ENCODE measurements around the gene METTL16.

METTL16 gene

GRCh38 chr17:2373179-2373578 is 138.5 kb downstream of the METTL16 start:
- ATAC-seq (replicated peaks; ENCODE audit: extremely low read depth, poor library complexity, severe bottlenecking), result no peak
- Mint-ChIP-seq H3K27me3 (no peaks in the 10 kb centered on the region), H3K4me3 (no peak overlapping the region), H3K9me3 (no peaks in the 10 kb centered on the region), H3K27ac (ENCODE audit: low read depth) (no peak overlapping the region), H3K4me1 (no peaks in the 10 kb centered on the region), H3K36me3 (ENCODE audit: insufficient read depth) (peaks cover 10% of the 10 kb centered on the region)
- no peak for DNase-seq (ENCODE audit: low spot score in 2 of 2)

GRCh38 chr17:2372681-2373080 is 139.0 kb downstream of the METTL16 start:
- Mint-ChIP-seq H3K4me3 (no peak overlapping the region), H3K9me3 (no peaks in the 10 kb centered on the region), H3K27ac (ENCODE audit: low read depth) (no peak overlapping the region), H3K4me1 (no peaks in the 10 kb centered on the region), H3K36me3 (ENCODE audit: insufficient read depth) (peaks cover 9% of the 10 kb centered on the region), H3K27me3 (no peaks in the 10 kb centered on the region)
- ATAC-seq (replicated peaks; ENCODE audit: extremely low read depth, poor library complexity, severe bottlenecking) (no peak), DNase-seq (ENCODE audit: low spot score in 2 of 2) (no peak)

GRCh38 chr17:2372180-2372579 is 139.5 kb downstream of the METTL16 start:
- peaks cover 9% of the 10 kb centered on the region for H3K36me3 Mint-ChIP-seq (ENCODE audit: insufficient read depth)

GRCh38 chr17:2371183-2372130 is 140.2 kb downstream of the METTL16 start:
- Mint-ChIP-seq H3K4me3 (no peak overlapping the region), H3K4me1 (no peaks in the 10 kb centered on the region), H3K27me3 (no peaks in the 10 kb centered on the region), H3K9me3 (no peaks in the 10 kb centered on the region), H3K36me3 (ENCODE audit: insufficient read depth) (peaks cover 7% of the 10 kb centered on the region), H3K27ac (ENCODE audit: low read depth) (no peak overlapping the region)
- ATAC-seq (replicated peaks; ENCODE audit: extremely low read depth, poor library complexity, severe bottlenecking) (no peak), DNase-seq (ENCODE audit: low spot score in 2 of 2) (no peak)

More at GRCh38 chr17:2372180-2372579, 139.5 kb downstream of the METTL16 start:
- no peak for DNase-seq (ENCODE audit: low spot score in 2 of 2)
- Mint-ChIP-seq H3K27ac (ENCODE audit: low read depth) (no peak overlapping the region), H3K9me3 (no peaks in the 10 kb centered on the region), H3K4me1 (no peaks in the 10 kb centered on the region), H3K27me3 (no peaks in the 10 kb centered on the region), H3K4me3 (no peak overlapping the region)
- ATAC-seq (replicated peaks; ENCODE audit: extremely low read depth, poor library complexity, severe bottlenecking), result no peak

- DNase-seq (ENCODE audit: low spot score in 2 of 2), result no peak
- peak overlapping the region; percentile 85 for H3K27ac Mint-ChIP-seq (ENCODE audit: low read depth)
- ATAC-seq (replicated peaks; ENCODE audit: extremely low read depth, poor library complexity, severe bottlenecking), result no peak
- no peaks in the 10 kb centered on the region for H3K9me3 Mint-ChIP-seq
- H3K36me3 Mint-ChIP-seq (ENCODE audit: insufficient read depth), result peaks cover 8% of the 10 kb centered on the region
- H3K27me3 Mint-ChIP-seq, result no peaks in the 10 kb centered on the region
- H3K4me1 Mint-ChIP-seq, result no peaks in the 10 kb centered on the region
- H3K4me3 Mint-ChIP-seq, result no peak overlapping the region
Observed at GRCh38 chr17:2370211-2370589, 141.5 kb downstream of the METTL16 start.

GRCh38 chr17:2369551-2370210 is 142.0 kb downstream of the METTL16 start:
- ATAC-seq (replicated peaks; ENCODE audit: extremely low read depth, poor library complexity, severe bottlenecking), result no peak
- H3K27ac Mint-ChIP-seq (ENCODE audit: low read depth), result peak overlapping the region; percentile 85

GRCh38 chr17:2369039-2369438 is 142.6 kb downstream of the METTL16 start:
- Mint-ChIP-seq H3K36me3 (ENCODE audit: insufficient read depth) (peaks cover 8% of the 10 kb centered on the region), H3K27me3 (no peaks in the 10 kb centered on the region), H3K4me3 (no peak overlapping the region), H3K4me1 (no peaks in the 10 kb centered on the region), H3K9me3 (no peaks in the 10 kb centered on the region), H3K27ac (ENCODE audit: low read depth) (no peak overlapping the region)
- no peak for ATAC-seq (replicated peaks; ENCODE audit: extremely low read depth, poor library complexity, severe bottlenecking)
- no peak for DNase-seq (ENCODE audit: low spot score in 2 of 2)

More at GRCh38 chr17:2369551-2370210, 142.0 kb downstream of the METTL16 start:
- Mint-ChIP-seq H3K9me3 (no peaks in the 10 kb centered on the region), H3K4me1 (no peaks in the 10 kb centered on the region), H3K27me3 (no peaks in the 10 kb centered on the region), H3K4me3 (no peak overlapping the region), H3K36me3 (ENCODE audit: insufficient read depth) (peaks cover 9% of the 10 kb centered on the region)
- DNase-seq (ENCODE audit: low spot score in 2 of 2), result no peak

GRCh38 chr17:2368359-2368758 is 143.3 kb downstream of the METTL16 start:
- peaks cover 9% of the 10 kb centered on the region for H3K36me3 Mint-ChIP-seq (ENCODE audit: insufficient read depth)
- ATAC-seq (replicated peaks; ENCODE audit: extremely low read depth, poor library complexity, severe bottlenecking), result no peak
- no peak overlapping the region for H3K27ac Mint-ChIP-seq (ENCODE audit: low read depth)
- no peaks in the 10 kb centered on the region for H3K9me3 Mint-ChIP-seq
- no peaks in the 10 kb centered on the region for H3K4me1 Mint-ChIP-seq
- no peak overlapping the region for H3K4me3 Mint-ChIP-seq
- no peak for DNase-seq (ENCODE audit: low spot score in 2 of 2)
- H3K27me3 Mint-ChIP-seq, result no peaks in the 10 kb centered on the region

- Mint-ChIP-seq H3K36me3 (ENCODE audit: insufficient read depth) (peaks cover 10% of the 10 kb centered on the region), H3K27me3 (no peaks in the 10 kb centered on the region), H3K9me3 (no peaks in the 10 kb centered on the region), H3K4me1 (no peaks in the 10 kb centered on the region), H3K4me3 (no peak overlapping the region), H3K27ac (ENCODE audit: low read depth) (no peak overlapping the region)
- DNase-seq (ENCODE audit: low spot score in 2 of 2) (no peak), ATAC-seq (replicated peaks; ENCODE audit: extremely low read depth, poor library complexity, severe bottlenecking) (no peak)
Observed at GRCh38 chr17:2366747-2367494, 144.8 kb downstream of the METTL16 start.
